HCT116 (cell line): Measurements from ENCODE around the gene TBC1D17. TPM values are rescaled to one million over a fixed set of nuclear protein-coding genes. Genes with fewer than 3 reads are reported as not detected.

ENCODE experiments used
- ATAC-seq: fragments of 200-7000 bp; cut with Tn5 transposase; 2 replicates; pipeline ENCODE4 v1.9.1; 2020; ENCODE audit warnings: mild to moderate bottlenecking, moderate library complexity
- BruUV-seq: library from RNA; stranded (reverse); fragments of 400-500 nt; replicated peaks from 2 replicates; lab custom pipeline; 2021; lab: Mats Ljungman, UMichigan
- CTCF ChIA-PET: fragments of 300-600 bp; sonication (Branson Sonifier 250); formaldehyde crosslinking; loops from one replicate; lab custom pipeline; 2021; ENCODE audit warnings: antibody characterized with exemption; lab: Charles Lee
- POLR2A ChIA-PET: fragments of 300-600, 350-600 bp; sonication (Branson Sonifier 250); formaldehyde crosslinking; loops from one replicate; lab custom pipeline; 2021; ENCODE audit warnings: antibody characterized with exemption; lab: Charles Lee
- RAD21 ChIA-PET, 2 experiments: fragments of 300-600 bp; sonication (Branson Sonifier 250); formaldehyde crosslinking; loops; one replicate each; lab custom pipeline; 2023; ENCODE audit warnings: low total read pairs in 2 of 2; ENCODE audit not compliant: uncharacterized antibody in 2 of 2, unreplicated experiment in 2 of 2, low non-redundant PET in 1 of 2; lab: Charles Lee
- DNase-seq: peaks from one replicate; pipeline ENCODE4 v3.0.0-alpha.2; 2010; ENCODE audit warnings: low read depth, low spot score
- H2AFZ ChIP-seq: fragments of 200-600 bp; shearing (Covaris generic), sonication (generic); 2 replicates; pipeline ENCODE4 v1.6.1; 2017; ENCODE audit warnings: low read depth, mixed run types, mixed read lengths, antibody characterized with exemption, low read length; ENCODE audit not compliant: poor library complexity, severe bottlenecking
- H3K27ac ChIP-seq: 2 replicates; pipeline ENCODE4 v1.5.1; 2012; ENCODE audit warnings: low read depth, low read length
- H3K27me3 ChIP-seq: fragments of 200-600 bp; sonication (generic); 2 replicates; pipeline ENCODE4 v1.6.1; 2016; ENCODE audit warnings: mixed run types, low read length, mixed read lengths; ENCODE audit not compliant: insufficient read depth
- H3K36me3 ChIP-seq, 2 experiments: fragments of 200-500 bp in 1 of 2; fragments of 200-600 bp in 1 of 2; sonication (Bioruptor generic) in 1 of 2; sonication (generic) in 1 of 2; 2 replicates each; pipeline versions ENCODE4 v1.5.1 to v1.6.1; 2014 to 2016; ENCODE audit warnings: low read length in 2 of 2, inconsistent platforms in 1 of 2, mixed read lengths in 1 of 2, mixed run types in 1 of 2; ENCODE audit not compliant: insufficient read depth in 2 of 2, control insufficient read depth in 1 of 2
- H3K4me1 ChIP-seq, 2 experiments: fragments of 200-600 bp in 1 of 2; sonication (generic) in 1 of 2; 2 replicates each; pipeline versions ENCODE4 v1.5.1 to v1.6.1; 2012 to 2017; ENCODE audit warnings: low read length in 2 of 2, inconsistent platforms in 1 of 2, mild to moderate bottlenecking in 1 of 2, mixed read lengths in 1 of 2, mixed run types in 1 of 2, moderate library complexity in 1 of 2; ENCODE audit not compliant: insufficient read depth in 2 of 2, control insufficient read depth in 1 of 2
- H3K4me2 ChIP-seq: fragments of 200-600 bp; sonication (generic); 2 replicates; pipeline ENCODE4 v1.6.1; 2017; ENCODE audit warnings: mixed run types, low read length, mixed read lengths
- H3K4me3 ChIP-seq, 2 experiments: fragments of 200-600 bp in 1 of 2; sonication (generic) in 1 of 2; replicated peaks in 1 of 2; 2 replicates each; pipeline ENCODE4 v1.5.1; 2011 to 2016; ENCODE audit warnings: low read length in 2 of 2, control low read depth in 1 of 2, low read depth in 1 of 2, mild to moderate bottlenecking in 1 of 2, mixed read lengths in 1 of 2, mixed run types in 1 of 2
- H3K79me2 ChIP-seq: fragments of 200-600 bp; sonication (generic); 2 replicates; pipeline ENCODE4 v1.6.1; 2017; ENCODE audit warnings: mild to moderate bottlenecking, mixed run types, low read length, moderate library complexity, mixed read lengths; ENCODE audit not compliant: insufficient read depth
- H3K9ac ChIP-seq: fragments of 200-600 bp; sonication (generic); 2 replicates; pipeline ENCODE4 v1.6.1; 2016; ENCODE audit warnings: low read length, mixed read lengths
- H3K9me2 ChIP-seq: fragments of 200-600 bp; sonication (generic), shearing (Covaris generic); 2 replicates; pipeline ENCODE4 v1.6.1; 2017; ENCODE audit warnings: mixed run types, mild to moderate bottlenecking, moderate library complexity; ENCODE audit not compliant: insufficient read depth
- H3K9me3 ChIP-seq, 2 experiments: fragments of 200-500 bp in 1 of 2; fragments of 200-600 bp in 1 of 2; sonication (Bioruptor generic) in 1 of 2; sonication (generic) in 1 of 2; 2 replicates each; pipeline ENCODE4 v1.6.1; 2014 to 2017; ENCODE audit warnings: low read length in 2 of 2, mixed read lengths in 2 of 2, inconsistent platforms in 1 of 2, low read depth in 1 of 2, mild to moderate bottlenecking in 1 of 2, mixed run types in 1 of 2, moderate library complexity in 1 of 2; ENCODE audit not compliant: control insufficient read depth in 1 of 2, insufficient read depth in 1 of 2
- H4K20me1 ChIP-seq: fragments of 200-600 bp; sonication (generic), shearing (Covaris generic); 2 replicates; pipeline ENCODE4 v1.6.1; 2017; ENCODE audit warnings: mixed run types, mild to moderate bottlenecking, moderate library complexity; ENCODE audit not compliant: insufficient read depth
- ATF3 ChIP-seq: IDR thresholded peaks from 2 replicates; pipeline ENCODE4 v1.6.1; 2012
- CEBPB ChIP-seq: IDR thresholded peaks from 2 replicates; pipeline ENCODE4 v1.6.1; 2012; ENCODE audit warnings: low read depth
- CTCF ChIP-seq, 3 experiments: fragments of 200-600 bp in 1 of 3; sonication (generic) in 1 of 3; IDR thresholded peaks in 2 of 3; conservative IDR thresholded peaks in 1 of 3; 2 replicates each; pipeline ENCODE4 v1.5.1; 2012 to 2017; ENCODE audit warnings: low read depth in 2 of 3, low read length in 2 of 3, antibody characterized with exemption in 1 of 3, borderline replicate concordance in 1 of 3, control low read depth in 1 of 3, mild to moderate bottlenecking in 1 of 3, mixed read lengths in 1 of 3, mixed run types in 1 of 3, moderate library complexity in 1 of 3; ENCODE audit not compliant: insufficient read depth in 1 of 3
- EGR1 ChIP-seq: IDR thresholded peaks from 2 replicates; pipeline ENCODE4 v1.6.1; 2012; ENCODE audit warnings: low read depth
- ELF1 ChIP-seq: IDR thresholded peaks from 2 replicates; pipeline ENCODE4 v1.6.1; 2012; ENCODE audit warnings: low read depth, borderline replicate concordance
- EZH2 ChIP-seq: fragments of 200-600 bp; sonication (generic); IDR thresholded peaks from 2 replicates; pipeline ENCODE4 v1.6.1; 2017; ENCODE audit warnings: antibody characterized with exemption, mixed run types
- EZH2phosphoT487 ChIP-seq: fragments of 200-600 bp; IDR thresholded peaks from 2 replicates; pipeline ENCODE4 v1.6.1; 2018; ENCODE audit warnings: antibody characterized with exemption, borderline replicate concordance
- JUND ChIP-seq: IDR thresholded peaks from 2 replicates; pipeline ENCODE4 v1.6.1; 2012
- MAX ChIP-seq: IDR thresholded peaks from 2 replicates; pipeline ENCODE4 v1.6.1; 2012
- POLR2A ChIP-seq: IDR thresholded peaks from 2 replicates; pipeline ENCODE4 v1.7.0; 2011; ENCODE audit warnings: borderline replicate concordance; ENCODE audit not compliant: insufficient read depth, insufficient read length; ENCODE audit errors: extremely low read depth
- REST ChIP-seq: IDR thresholded peaks from 2 replicates; pipeline ENCODE4 v1.6.1; 2012; ENCODE audit warnings: low read depth
- SIN3A ChIP-seq: IDR thresholded peaks from 2 replicates; pipeline ENCODE4 v1.6.1; 2012; ENCODE audit warnings: low read depth
- SP1 ChIP-seq: IDR thresholded peaks from 2 replicates; pipeline ENCODE4 v1.6.1; 2012; ENCODE audit warnings: low read depth
- SRF ChIP-seq: IDR thresholded peaks from 2 replicates; pipeline ENCODE4 v1.6.1; 2012; ENCODE audit warnings: low read depth
- TCF7L2 ChIP-seq: IDR thresholded peaks from 2 replicates; pipeline ENCODE4 v1.7.0; 2011; ENCODE audit warnings: borderline replicate concordance, inconsistent platforms; ENCODE audit not compliant: insufficient read depth, insufficient read length; ENCODE audit errors: extremely low read depth
- ZBTB33 ChIP-seq: IDR thresholded peaks from 2 replicates; pipeline ENCODE4 v1.6.1; 2011; ENCODE audit warnings: mild to moderate bottlenecking, low read length, moderate library complexity; ENCODE audit not compliant: insufficient replicate concordance; ENCODE audit errors: extremely low read depth
- intact Hi-C: fragments of 100-400 bp; cut with micrococcal nuclease; formaldehyde crosslinking; loops from 2 replicates; pipeline ENCODE4 v1.10.0; 2022
- total RNA-seq: library from RNA; stranded (reverse); gene quantifications from one replicate; pipeline ENCODE4 v1.2.1, GENCODE V29; 2021; ENCODE audit not compliant: unreplicated experiment

Gene TBC1D17
- total RNA-seq, 1 experiment from 2014 or later = 32.9 TPM

- peaks cover 8% of the 10 kb centered on the region in 2 experiments for H3K4me1 ChIP-seq
- H3K27me3 ChIP-seq = no peaks in the 10 kb centered on the region
- no TSS peak for BruUV-seq
- ATAC-seq = no peak
- H3K4me2 ChIP-seq = no peak overlapping the region
- no peak overlapping the region for H3K27ac ChIP-seq
- no peak overlapping the region for H3K9ac ChIP-seq
- intact Hi-C loops = no loop called here
- DNase-seq = no peak
- no peaks in the 10 kb centered on the region for H4K20me1 ChIP-seq
- TF ChIP-seq EGR1 (no peak), ATF3 (no peak), EZH2phosphoT487 (no peak), CEBPB (no peak), SRF (no peak), ELF1 (no peak), CTCF (IDR thresholded peaks at IDR 0.05 in 2 of 3, conservative IDR thresholded peaks at IDR 0.05 in 1 of 3; ENCODE audit: borderline replicate concordance in 1 of 3, insufficient read depth in 1 of 3, low read depth in 2 of 3, low read length in 2 of 3) (no peak), SP1 (no peak), TCF7L2 (no peak), JUND (no peak), EZH2 (no peak), REST (no peak), MAX (no peak), SIN3A (no peak), POLR2A (no peak), ZBTB33 (no peak)
- TF ChIP-seq, all 23 proteins: peak for 0
- no peak overlapping the region for H3K4me3 ChIP-seq
- no peak overlapping the region for H2AFZ ChIP-seq
- H3K9me2 ChIP-seq = no peaks in the 10 kb centered on the region
- ChIA-PET RAD21 (no interaction called here), POLR2A (no interaction called here), CTCF (no interaction called here)
- H3K36me3 ChIP-seq = peaks cover 12 to 15% of the 10 kb centered on the region in 2 experiments
- no peaks in the 10 kb centered on the region for H3K79me2 ChIP-seq
- H3K9me3 ChIP-seq = no peaks in the 10 kb centered on the region
These were observed 34.2 kb upstream of the TBC1D17 start for GRCh38 chr19:49843265-49843664.
